ENCODE measurements around the gene SAFB.

SAFB gene

GRCh38 chr19:5673752-5674151 lies 50.9 kb downstream of the SAFB start:
- Histone ChIP-seq H3K27me3 (no peaks in the 10 kb centered on the region), H3K36me3 (peaks cover 72% of the 10 kb centered on the region), H4K20me1 (peaks cover 25% of the 10 kb centered on the region), H3K9ac (no peak overlapping the region), H3K4me3 (no peak overlapping the region), H3K4me1 (0 out of 2 replicates have a peak, but pooled peaks cover 9% of the 10 kb centered on the region), H3K27ac (no peak overlapping the region), H3K9me3 (no peaks in the 10 kb centered on the region), H3K4me2 (no peak overlapping the region)
- TF ChIP-seq Cebpa-rat (IDR thresholded peaks at IDR 0.05), result no peak

- no peak for TF ChIP-seq Cebpa-rat (IDR thresholded peaks at IDR 0.05)
- no peak overlapping the region for H3K4me2 ChIP-seq
- no peak overlapping the region for H3K9ac ChIP-seq
- H3K4me3 ChIP-seq, result no peak overlapping the region
- H3K27me3 ChIP-seq, result no peaks in the 10 kb centered on the region
- peaks cover 63% of the 10 kb centered on the region for H3K36me3 ChIP-seq
- H3K4me1 ChIP-seq, result peaks cover 17% of the 10 kb centered on the region
- no peak overlapping the region for H3K27ac ChIP-seq
- no peaks in the 10 kb centered on the region for H3K9me3 ChIP-seq
- peaks cover 15% of the 10 kb centered on the region for H4K20me1 ChIP-seq
Observed at GRCh38 chr19:5674714-5675113, 51.8 kb downstream of the SAFB start.

- no peaks in the 10 kb centered on the region for H3K9me3 ChIP-seq
- H3K9ac ChIP-seq, result no peak overlapping the region
- peaks cover 50% of the 10 kb centered on the region for H3K36me3 ChIP-seq
- peaks cover 6% of the 10 kb centered on the region; the same call in 1 of the 2 replicates for H4K20me1 ChIP-seq
- no peak overlapping the region for H3K4me2 ChIP-seq
- H3K27me3 ChIP-seq, result no peaks in the 10 kb centered on the region
- H3K4me3 ChIP-seq, result no peak overlapping the region
- H3K27ac ChIP-seq, result no peak overlapping the region
- H3K4me1 ChIP-seq, result peaks cover 13% of the 10 kb centered on the region
- no peak for TF ChIP-seq Cebpa-rat (IDR thresholded peaks at IDR 0.05)
Observed at GRCh38 chr19:5676105-5676771, 53.4 kb downstream of the SAFB start.

- H3K27me3 ChIP-seq, result no peaks in the 10 kb centered on the region
- H3K4me2 ChIP-seq, result no peak overlapping the region
- peaks cover 45% of the 10 kb centered on the region for H3K36me3 ChIP-seq
- no peak for TF ChIP-seq Cebpa-rat (IDR thresholded peaks at IDR 0.05)
- H3K27ac ChIP-seq, result no peak overlapping the region
- H3K4me1 ChIP-seq, result peaks cover 17% of the 10 kb centered on the region
- H3K9ac ChIP-seq, result no peak overlapping the region
- H3K9me3 ChIP-seq, result no peaks in the 10 kb centered on the region
- no peak overlapping the region for H3K4me3 ChIP-seq
- H4K20me1 ChIP-seq, result 0 out of 2 replicates have a peak, but pooled peaks cover under 1% of the 10 kb centered on the region
Observed at GRCh38 chr19:5676772-5677105, 53.9 kb downstream of the SAFB start.

GRCh38 chr19:5677136-5677535 lies 54.3 kb downstream of the SAFB start:
- Histone ChIP-seq H3K36me3 (peaks cover 41% of the 10 kb centered on the region), H3K27me3 (no peaks in the 10 kb centered on the region), H3K4me3 (no peak overlapping the region), H4K20me1 (no peaks in the 10 kb centered on the region), H3K4me2 (no peak overlapping the region), H3K9me3 (no peaks in the 10 kb centered on the region), H3K27ac (no peak overlapping the region), H3K9ac (no peak overlapping the region), H3K4me1 (peaks cover 17% of the 10 kb centered on the region)
- TF ChIP-seq Cebpa-rat (IDR thresholded peaks at IDR 0.05), result no peak

GRCh38 chr19:5677580-5677979 lies 54.7 kb downstream of the SAFB start:
- TF ChIP-seq Cebpa-rat (IDR thresholded peaks at IDR 0.05), result no peak
- peaks cover 36% of the 10 kb centered on the region for H3K36me3 ChIP-seq
- H4K20me1 ChIP-seq, result no peaks in the 10 kb centered on the region
- no peak overlapping the region for H3K9ac ChIP-seq
- no peaks in the 10 kb centered on the region for H3K9me3 ChIP-seq
- peaks cover 17% of the 10 kb centered on the region for H3K4me1 ChIP-seq
- no peak overlapping the region for H3K4me3 ChIP-seq
- no peaks in the 10 kb centered on the region for H3K27me3 ChIP-seq
- H3K4me2 ChIP-seq, result no peak overlapping the region
- no peak overlapping the region for H3K27ac ChIP-seq

GRCh38 chr19:5678071-5678718 lies 55.3 kb downstream of the SAFB start:
- TF ChIP-seq Cebpa-rat (IDR thresholded peaks at IDR 0.05), result no peak
- H3K4me2 ChIP-seq, result no peak overlapping the region
- H3K27ac ChIP-seq, result no peak overlapping the region
- H4K20me1 ChIP-seq, result no peaks in the 10 kb centered on the region
- H3K4me3 ChIP-seq, result no peak overlapping the region
- H3K9me3 ChIP-seq, result no peaks in the 10 kb centered on the region
- peaks cover 31% of the 10 kb centered on the region; the same call in 1 of the 2 replicates for H3K36me3 ChIP-seq
- H3K4me1 ChIP-seq, result peaks cover 17% of the 10 kb centered on the region
- H3K27me3 ChIP-seq, result no peaks in the 10 kb centered on the region
- H3K9ac ChIP-seq, result no peak overlapping the region

- Histone ChIP-seq H3K27ac (peak overlapping the region; percentile 88), H3K9ac (peak overlapping the region; percentile 89)
Observed at GRCh38 chr19:5679289-5680083, 56.6 kb downstream of the SAFB start.

GRCh38 chr19:5680084-5680436 lies 57.2 kb downstream of the SAFB start:
- TF ChIP-seq Cebpa-rat (IDR thresholded peaks at IDR 0.05), result no peak
- no peaks in the 10 kb centered on the region for H3K9me3 ChIP-seq
- peak overlapping the region; percentile 95 for H3K4me2 ChIP-seq
- H3K4me3 ChIP-seq, result peak overlapping the region; percentile 91
- H4K20me1 ChIP-seq, result no peaks in the 10 kb centered on the region
- peaks cover 17% of the 10 kb centered on the region for H3K4me1 ChIP-seq
- H3K36me3 ChIP-seq, result peaks cover 26% of the 10 kb centered on the region; the same call in 1 of the 2 replicates
- H3K27me3 ChIP-seq, result no peaks in the 10 kb centered on the region
- H3K27ac ChIP-seq, result peak overlapping the region; percentile 88
- peak overlapping the region; percentile 89 for H3K9ac ChIP-seq

More at GRCh38 chr19:5679289-5680083, 56.6 kb downstream of the SAFB start:
- H3K9me3 ChIP-seq, result no peaks in the 10 kb centered on the region
- H3K4me2 ChIP-seq, result peak overlapping the region; percentile 95
- H3K4me3 ChIP-seq, result peak overlapping the region; percentile 91
- no peak for TF ChIP-seq Cebpa-rat (IDR thresholded peaks at IDR 0.05)
- peaks cover 31% of the 10 kb centered on the region; the same call in 1 of the 2 replicates for H3K36me3 ChIP-seq
- peaks cover 17% of the 10 kb centered on the region for H3K4me1 ChIP-seq
- H4K20me1 ChIP-seq, result no peaks in the 10 kb centered on the region
- H3K27me3 ChIP-seq, result no peaks in the 10 kb centered on the region

Measured in BLaER1 (cell line).